ENCODE measurements around the gene SOX13.

GRCh38 chr1:204044448-204044847 is 28.5 kb upstream of the SOX13 start:
- TF ChIP-seq CTCF (IDR thresholded peaks at IDR 0.05), result no peak
- no peak for TF ChIP-seq EP300 (IDR thresholded peaks at IDR 0.05)

All from tibial nerve (tissue), 4 donors.